Left lobe of liver (tissue), 2 donors: ENCODE data around the gene COX10. TPM values are rescaled to one million over a fixed set of nuclear protein-coding genes. Genes with fewer than 3 reads are reported as not detected.
"Not testable (repeated sequence)": the region's sequence is repeated elsewhere in the genome, so short reads cannot be mapped to it uniquely, and the experiment has no call there.

Source experiments
- ATAC-seq: fragments of 200-7000 bp; cut with Tn5 transposase; one replicate; pipeline ENCODE4 v1.9.1; 2020; ENCODE audit warnings: mild to moderate bottlenecking, moderate library complexity
- DNase-seq: peaks from one replicate; pipeline ENCODE4 v3.0.0-alpha.2; 2020; ENCODE audit warnings: low spot score
- total RNA-seq: library from RNA; stranded (reverse); gene quantifications from one replicate; pipeline ENCODE4 v1.2.1, GENCODE V29; 2021
- donor health status: DM: no; HTN: no; CAD: no; lungs with moderate emphysema.
- donor health status: DM: no; HTN: yes; CAD: no.

COX10 gene
- total RNA-seq, 1 donor from 2014 or later: 7.8 TPM

- DNase-seq: no peak
- no peak for ATAC-seq
Measured at GRCh38 chr17:14168582-14168981, 99.3 kb downstream of the COX10 start.

GRCh38 chr17:14169287-14169686 lies 100.0 kb downstream of the COX10 start:
- DNase-seq: no peak

GRCh38 chr17:14169901-14170300 lies 100.6 kb downstream of the COX10 start:
- no peak for ATAC-seq
- no peak for DNase-seq

More at GRCh38 chr17:14169287-14169686, 100.0 kb downstream of the COX10 start:
- no peak for ATAC-seq

- DNase-seq, ATAC-seq: not testable (repeated sequence)
Measured at GRCh38 chr17:14176989-14177388, 107.7 kb downstream of the COX10 start.

- ATAC-seq, DNase-seq: not testable (repeated sequence)
Measured at GRCh38 chr17:14177801-14178200, 108.5 kb downstream of the COX10 start.

- DNase-seq, ATAC-seq: not testable (repeated sequence)
Measured at GRCh38 chr17:14179951-14180350, 110.6 kb downstream of the COX10 start.

GRCh38 chr17:14182084-14182483 lies 112.8 kb downstream of the COX10 start:
- DNase-seq, ATAC-seq: not testable (repeated sequence)

- DNase-seq, ATAC-seq: not testable (repeated sequence)
Measured at GRCh38 chr17:14184536-14184935, 115.2 kb downstream of the COX10 start.

GRCh38 chr17:14186443-14186842 lies 117.1 kb downstream of the COX10 start:
- DNase-seq, ATAC-seq: not testable (repeated sequence)

- not testable (repeated sequence) for ATAC-seq, DNase-seq
Measured at GRCh38 chr17:14190774-14191173, 121.5 kb downstream of the COX10 start.

- not testable (repeated sequence) for ATAC-seq, DNase-seq
Measured at GRCh38 chr17:14191469-14191868, 122.2 kb downstream of the COX10 start.

- not testable (repeated sequence) for DNase-seq, ATAC-seq
Measured at GRCh38 chr17:14192039-14192438, 122.7 kb downstream of the COX10 start.

- not testable (repeated sequence) for DNase-seq, ATAC-seq
Measured at GRCh38 chr17:14192636-14193344, 123.5 kb downstream of the COX10 start.

- ATAC-seq: peak; percentile 33
- no peak for DNase-seq
Measured at GRCh38 chr17:14196377-14196997, 127.2 kb downstream of the COX10 start.

- no peak for ATAC-seq
- no peak for DNase-seq
Measured at GRCh38 chr17:14197057-14197456, 127.8 kb downstream of the COX10 start.

GRCh38 chr17:14197586-14197985 lies 128.3 kb downstream of the COX10 start:
- DNase-seq: no peak
- no peak for ATAC-seq

GRCh38 chr17:14198013-14198412 lies 128.7 kb downstream of the COX10 start:
- no peak for DNase-seq
- ATAC-seq: no peak

GRCh38 chr17:14198575-14198974 lies 129.3 kb downstream of the COX10 start:
- DNase-seq (no peak), ATAC-seq (no peak)

- no peak for ATAC-seq
- DNase-seq: no peak
Measured at GRCh38 chr17:14199601-14200000, 130.3 kb downstream of the COX10 start.

- ATAC-seq (no peak), DNase-seq (no peak)
Measured at GRCh38 chr17:14200354-14200753, 131.1 kb downstream of the COX10 start.

- no peak for ATAC-seq
- no peak for DNase-seq
Measured at GRCh38 chr17:14201021-14201987, 132.0 kb downstream of the COX10 start.
